SU-DHL-6 (cell line): Measurements from ENCODE around the gene TSPAN12.

Source experiments
- EZH2phosphoT487 ChIP-seq: fragments of 200-600 bp; sonication (generic), shearing (Covaris generic); conservative IDR thresholded peaks from 2 replicates; pipeline ENCODE4 v1.6.1; 2018; ENCODE audit warnings: mild to moderate bottlenecking, antibody characterized with exemption, low read length, moderate library complexity, mixed read lengths
- TF ChIP-seq, protein P1 (sequence below): fragments of 200-600 bp; sonication (generic); IDR thresholded peaks from one replicate; pipeline ENCODE4 v1.5.1; 2017; ENCODE audit warnings: antibody characterized with exemption, mild to moderate bottlenecking, low read length, moderate library complexity; ENCODE audit not compliant: insufficient read depth, poor library complexity, severe bottlenecking

DNA sequence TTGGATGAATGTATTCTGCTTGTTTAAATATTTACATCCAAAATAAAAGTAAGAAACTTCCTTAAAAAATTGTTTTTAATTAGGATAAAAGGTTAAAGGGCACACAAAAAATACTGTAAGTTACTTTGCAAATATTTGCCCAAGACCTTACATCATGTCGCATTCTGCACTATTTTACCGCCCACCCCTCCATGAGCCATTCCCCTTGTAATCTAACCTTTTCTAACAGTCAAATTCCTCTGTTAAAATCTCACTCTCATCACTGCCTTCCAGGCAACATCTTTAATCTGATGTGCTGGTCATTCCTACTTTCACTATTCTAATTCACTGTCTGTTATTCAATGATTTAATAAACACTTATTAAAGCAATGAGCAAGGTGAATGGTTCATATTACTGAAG lies 23.2 kb downstream of the TSPAN12 start:
- TF ChIP-seq, protein P1, sequence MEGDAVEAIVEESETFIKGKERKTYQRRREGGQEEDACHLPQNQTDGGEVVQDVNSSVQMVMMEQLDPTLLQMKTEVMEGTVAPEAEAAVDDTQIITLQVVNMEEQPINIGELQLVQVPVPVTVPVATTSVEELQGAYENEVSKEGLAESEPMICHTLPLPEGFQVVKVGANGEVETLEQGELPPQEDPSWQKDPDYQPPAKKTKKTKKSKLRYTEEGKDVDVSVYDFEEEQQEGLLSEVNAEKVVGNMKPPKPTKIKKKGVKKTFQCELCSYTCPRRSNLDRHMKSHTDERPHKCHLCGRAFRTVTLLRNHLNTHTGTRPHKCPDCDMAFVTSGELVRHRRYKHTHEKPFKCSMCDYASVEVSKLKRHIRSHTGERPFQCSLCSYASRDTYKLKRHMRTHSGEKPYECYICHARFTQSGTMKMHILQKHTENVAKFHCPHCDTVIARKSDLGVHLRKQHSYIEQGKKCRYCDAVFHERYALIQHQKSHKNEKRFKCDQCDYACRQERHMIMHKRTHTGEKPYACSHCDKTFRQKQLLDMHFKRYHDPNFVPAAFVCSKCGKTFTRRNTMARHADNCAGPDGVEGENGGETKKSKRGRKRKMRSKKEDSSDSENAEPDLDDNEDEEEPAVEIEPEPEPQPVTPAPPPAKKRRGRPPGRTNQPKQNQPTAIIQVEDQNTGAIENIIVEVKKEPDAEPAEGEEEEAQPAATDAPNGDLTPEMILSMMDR: no peak
- no peak for TF ChIP-seq EZH2phosphoT487
